Measurements from ENCODE around the gene SLIT3. TPM values are rescaled to one million over a fixed set of nuclear protein-coding genes. Genes with fewer than 3 reads are reported as not detected.

SLIT3 gene
- total RNA-seq, 2 experiments from 2014 or later = not detected

DNA sequence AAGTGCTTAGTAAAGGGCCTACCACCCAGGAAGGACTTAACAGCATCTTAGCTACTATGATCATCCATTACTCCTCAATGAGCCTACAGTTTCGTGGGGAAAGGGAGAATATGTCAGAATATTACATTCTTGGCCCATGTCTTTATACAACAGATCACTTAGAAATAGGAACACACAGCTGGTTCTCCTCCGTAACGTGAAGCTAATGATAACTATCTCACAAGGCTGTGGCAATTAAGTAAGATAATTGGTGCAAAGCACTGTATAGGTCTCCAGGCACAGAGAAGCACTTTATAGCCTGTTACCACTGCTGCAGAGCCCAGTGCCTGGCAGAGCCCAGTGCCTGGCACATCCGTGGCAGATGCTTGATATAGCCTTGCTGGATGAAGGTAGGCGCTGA is 347.6 kb downstream of the SLIT3 start:
- ChIA-PET POLR2A (no interaction called here), CTCF (interaction anchor here (0.7 kb wide), 1 partner anchor 17 kb away, joined by 3 read pairs; no protein-coding TSS in a partner anchor)
- H3K4me1 ChIP-seq (ENCODE audit: insufficient read depth, low read length) = no peaks in the 10 kb centered on the region
- no peaks in the 10 kb centered on the region for H3K27me3 ChIP-seq (ENCODE audit: control insufficient read depth in 1 of 2, insufficient read depth in 2 of 2, low read length in 2 of 2)
- H3K4me3 ChIP-seq (ENCODE audit: low read length) = no peak overlapping the region
- no peak overlapping the region for H3K27ac ChIP-seq (ENCODE audit: low read depth in 1 of 2, low read length in 2 of 2)
- H3K4me3 Mint-ChIP-seq = no peak overlapping the region
- H3K36me3 Mint-ChIP-seq (ENCODE audit: low read depth) = no peaks in the 10 kb centered on the region
- H3K27me3 Mint-ChIP-seq = no peaks in the 10 kb centered on the region
- no peaks in the 10 kb centered on the region for H3K9me3 Mint-ChIP-seq
- no peak for ATAC-seq (ENCODE audit: poor library complexity)
- H3K4me1 Mint-ChIP-seq (ENCODE audit: low read depth) = no peaks in the 10 kb centered on the region
- intact Hi-C loops (cut with DNase I, micrococcal nuclease) = no loop called here
- H3K27ac Mint-ChIP-seq = no peak overlapping the region
- no peaks in the 10 kb centered on the region for H3K36me3 ChIP-seq (ENCODE audit: insufficient read depth, low read length)
- no peaks in the 10 kb centered on the region for H3K9me3 ChIP-seq (ENCODE audit: control insufficient read depth in 1 of 2, insufficient read depth in 1 of 2, low read length in 2 of 2)
- TF ChIP-seq, protein P1, sequence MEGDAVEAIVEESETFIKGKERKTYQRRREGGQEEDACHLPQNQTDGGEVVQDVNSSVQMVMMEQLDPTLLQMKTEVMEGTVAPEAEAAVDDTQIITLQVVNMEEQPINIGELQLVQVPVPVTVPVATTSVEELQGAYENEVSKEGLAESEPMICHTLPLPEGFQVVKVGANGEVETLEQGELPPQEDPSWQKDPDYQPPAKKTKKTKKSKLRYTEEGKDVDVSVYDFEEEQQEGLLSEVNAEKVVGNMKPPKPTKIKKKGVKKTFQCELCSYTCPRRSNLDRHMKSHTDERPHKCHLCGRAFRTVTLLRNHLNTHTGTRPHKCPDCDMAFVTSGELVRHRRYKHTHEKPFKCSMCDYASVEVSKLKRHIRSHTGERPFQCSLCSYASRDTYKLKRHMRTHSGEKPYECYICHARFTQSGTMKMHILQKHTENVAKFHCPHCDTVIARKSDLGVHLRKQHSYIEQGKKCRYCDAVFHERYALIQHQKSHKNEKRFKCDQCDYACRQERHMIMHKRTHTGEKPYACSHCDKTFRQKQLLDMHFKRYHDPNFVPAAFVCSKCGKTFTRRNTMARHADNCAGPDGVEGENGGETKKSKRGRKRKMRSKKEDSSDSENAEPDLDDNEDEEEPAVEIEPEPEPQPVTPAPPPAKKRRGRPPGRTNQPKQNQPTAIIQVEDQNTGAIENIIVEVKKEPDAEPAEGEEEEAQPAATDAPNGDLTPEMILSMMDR (IDR thresholded peaks at IDR 0.05) = no peak
- DNase-seq = no peak

DNA sequence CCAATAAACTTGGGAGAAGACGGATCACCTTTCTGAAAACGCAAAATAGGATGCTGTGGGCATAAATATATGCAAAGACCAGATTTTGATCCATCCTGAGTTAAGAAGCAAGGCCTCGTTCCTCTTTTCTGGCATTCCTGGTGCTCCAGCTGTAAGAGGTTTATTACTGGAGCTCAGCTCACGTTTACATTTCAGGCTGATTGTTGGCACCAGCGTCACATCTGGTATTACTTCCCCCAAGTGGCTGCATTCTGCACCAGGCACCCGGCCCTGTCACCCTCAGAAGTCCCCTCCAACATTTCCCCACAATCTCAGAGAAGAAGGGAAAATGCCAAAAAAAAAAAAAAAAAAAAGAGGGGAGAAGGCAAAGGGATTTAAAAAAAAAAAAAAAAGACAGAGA is 348.7 kb downstream of the SLIT3 start:
- ATAC-seq (ENCODE audit: poor library complexity) (no peak), DNase-seq (no peak)
- ChIA-PET POLR2A (no interaction called here), CTCF (no interaction called here)
- Mint-ChIP-seq H3K27me3 (no peaks in the 10 kb centered on the region), H3K4me1 (ENCODE audit: low read depth) (no peaks in the 10 kb centered on the region), H3K9me3 (no peaks in the 10 kb centered on the region), H3K36me3 (ENCODE audit: low read depth) (no peaks in the 10 kb centered on the region), H3K4me3 (no peak overlapping the region), H3K27ac (no peak overlapping the region)
- TF ChIP-seq, protein P1 (IDR thresholded peaks at IDR 0.05) = no peak
- Histone ChIP-seq H3K27ac (ENCODE audit: low read depth in 1 of 2, low read length in 2 of 2) (no peak overlapping the region), H3K27me3 (ENCODE audit: control insufficient read depth in 1 of 2, insufficient read depth in 2 of 2, low read length in 2 of 2) (no peaks in the 10 kb centered on the region), H3K4me1 (ENCODE audit: insufficient read depth, low read length) (no peaks in the 10 kb centered on the region), H3K4me3 (ENCODE audit: low read length) (no peak overlapping the region), H3K36me3 (ENCODE audit: insufficient read depth, low read length) (no peaks in the 10 kb centered on the region), H3K9me3 (ENCODE audit: control insufficient read depth in 1 of 2, insufficient read depth in 1 of 2, low read length in 2 of 2) (no peaks in the 10 kb centered on the region)
- intact Hi-C loops (cut with DNase I, micrococcal nuclease) = no loop called here

DNA sequence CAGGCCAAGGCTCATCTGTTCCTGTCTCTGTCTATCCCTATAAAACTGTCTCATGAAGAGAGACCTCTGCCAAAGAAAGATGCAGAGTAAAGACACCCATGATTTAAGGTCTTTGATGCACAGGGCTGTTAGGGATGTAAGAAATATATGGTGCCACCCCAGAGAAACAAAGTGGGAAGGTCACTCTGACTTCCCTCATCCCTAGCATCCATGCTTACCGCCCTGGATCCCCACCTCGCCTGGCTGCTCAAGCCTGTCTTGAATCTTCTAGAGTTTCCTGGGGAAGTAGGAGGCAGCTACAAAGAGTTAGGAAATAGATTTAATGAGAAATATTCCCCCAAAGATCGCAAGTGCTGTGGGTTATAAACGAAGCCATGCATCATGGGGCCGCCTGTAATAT is 349.2 kb downstream of the SLIT3 start:
- Mint-ChIP-seq H3K9me3 (no peaks in the 10 kb centered on the region), H3K4me1 (ENCODE audit: low read depth) (no peaks in the 10 kb centered on the region)
- no peak for ATAC-seq (ENCODE audit: poor library complexity)

More for the DNA sequence above, 349.2 kb downstream of the SLIT3 start:
- Mint-ChIP-seq H3K4me3 (no peak overlapping the region), H3K27me3 (no peaks in the 10 kb centered on the region), H3K27ac (no peak overlapping the region), H3K36me3 (ENCODE audit: low read depth) (no peaks in the 10 kb centered on the region)
- intact Hi-C loops (cut with DNase I, micrococcal nuclease) = no loop called here
- Histone ChIP-seq H3K4me1 (ENCODE audit: insufficient read depth, low read length) (no peaks in the 10 kb centered on the region), H3K36me3 (ENCODE audit: insufficient read depth, low read length) (no peaks in the 10 kb centered on the region), H3K4me3 (ENCODE audit: low read length) (no peak overlapping the region), H3K27me3 (ENCODE audit: control insufficient read depth in 1 of 2, insufficient read depth in 2 of 2, low read length in 2 of 2) (no peaks in the 10 kb centered on the region), H3K27ac (ENCODE audit: low read depth in 1 of 2, low read length in 2 of 2) (no peak overlapping the region), H3K9me3 (ENCODE audit: control insufficient read depth in 1 of 2, insufficient read depth in 1 of 2, low read length in 2 of 2) (no peaks in the 10 kb centered on the region)
- POLR2A ChIA-PET = no interaction called here
- CTCF ChIA-PET = no interaction called here
- DNase-seq = no peak
- TF ChIP-seq, protein P1 (IDR thresholded peaks at IDR 0.05) = no peak
